Left lung (tissue), 10 donors: ENCODE measurements around the gene CRABP2. TPM values are rescaled to one million over a fixed set of nuclear protein-coding genes. Genes with fewer than 3 reads are reported as not detected.

Experiments used
- ATAC-seq: fragments of 200-7000 bp; cut with Tn5 transposase; one replicate; pipeline ENCODE4 v1.9.1; 2020; ENCODE audit warnings: moderate library complexity
- DNase-seq, 4 donors: peaks; one replicate each; pipeline ENCODE4 v3.0.0-alpha.2; 2013 to 2020
- H3K27ac ChIP-seq, 2 donors: fragments of 200-600 bp; sonication (generic) in 1 of 2; one replicate each; pipeline versions ENCODE4 v1.5.0 to v1.8.0; 2020 to 2021
- H3K27me3 ChIP-seq, 2 donors: fragments of 200-600 bp; sonication (generic) in 1 of 2; one replicate each; pipeline versions ENCODE4 v1.5.0 to v1.8.0; 2020 to 2021
- H3K36me3 ChIP-seq, 2 donors: fragments of 200-600 bp; sonication (generic) in 1 of 2; one replicate each; pipeline versions ENCODE4 v1.5.0 to v1.8.0; 2020 to 2021
- H3K4me1 ChIP-seq, 2 donors: fragments of 200-600 bp; one replicate each; pipeline ENCODE4 v1.8.0; 2021
- H3K4me3 ChIP-seq, 2 donors: fragments of 200-600 bp; sonication (generic) in 1 of 2; one replicate each; pipeline versions ENCODE4 v1.5.0 to v1.8.0; 2020 to 2021; ENCODE audit warnings: mild to moderate bottlenecking in 1 of 2
- H3K9me3 ChIP-seq, 2 donors: fragments of 200-600 bp; sonication (generic) in 1 of 2; one replicate each; pipeline versions ENCODE4 v1.5.0 to v1.8.0; 2020 to 2021
- CTCF ChIP-seq, 2 donors: fragments of 200-600 bp; sonication (generic) in 1 of 2; IDR thresholded peaks; one replicate each; pipeline versions ENCODE4 v1.5.0 to v1.8.0; 2021; ENCODE audit warnings: antibody characterized with exemption in 2 of 2
- intact Hi-C, 2 donors: fragments of 100-400 bp; cut with DNase I; formaldehyde crosslinking; loops; one replicate each; pipeline versions ENCODE4 v1.11.2 to v1.14.2; 2022
- polyA plus RNA-seq, 6 donors: library from polyadenylated mRNA; unstranded; fragments of 120-200 nt; gene quantifications; one replicate each; pipeline ENCODE4 v1.2.1, GENCODE V29; 2013; ENCODE audit not compliant: insufficient read length in 6 of 6
- total RNA-seq, 2 donors: library from RNA; stranded (reverse); fragmentation: NEBNext Ultra II Directional; extraction: Animal tissue kit (Norgen Biotek cat#: 25700); gene quantifications; one replicate each; pipeline ENCODE4 v1.2.1, GENCODE V29; 2021
- donor health status: DM: no; HTN: yes; CAD: no.
- donor health status: DM: no; HTN: no; CAD: no.

Gene CRABP2
- total and polyA plus RNA-seq, 8 donors = 2.7 to 154 (median 98.4) TPM

GRCh38 chr1:156689035-156689952 lies 16.1 kb downstream of the CRABP2 start:
- peaks cover 12 to 22% of the 10 kb centered on the region in 2 donors for H3K4me1 ChIP-seq
- H3K27me3 ChIP-seq = peaks cover 0 to 99% of the 10 kb centered on the region in 2 donors
- ATAC-seq (peak; percentile 84), DNase-seq (peak; percentile 73 to 90 (median 84))
- H3K9me3 ChIP-seq = no peaks in the 10 kb centered on the region
- TF ChIP-seq CTCF (IDR thresholded peaks at IDR 0.05) = peak; percentile 95 to 96
- intact Hi-C loops = loop anchor here in 1 of 2 donors (2.0 kb wide), 1 partner anchor 36 kb away; no protein-coding TSS in a partner anchor
- H3K36me3 ChIP-seq = no peaks in the 10 kb centered on the region
- no peak overlapping the region for H3K4me3 ChIP-seq
- H3K27ac ChIP-seq = no peak overlapping the region

- no peaks in the 10 kb centered on the region for H3K9me3 ChIP-seq
- no peaks in the 10 kb centered on the region for H3K4me1 ChIP-seq
- no peaks in the 10 kb centered on the region for H3K36me3 ChIP-seq
- H3K4me3 ChIP-seq = no peak overlapping the region
- DNase-seq (no peak), ATAC-seq (no peak)
- H3K27me3 ChIP-seq = peaks cover 0 to 97% of the 10 kb centered on the region in 2 donors
- intact Hi-C loops = no loop called here
- no peak for TF ChIP-seq CTCF (IDR thresholded peaks at IDR 0.05)
- no peak overlapping the region for H3K27ac ChIP-seq
Measured at GRCh38 chr1:156684227-156684782, 21.1 kb downstream of the CRABP2 start.

GRCh38 chr1:156682166-156682890 lies 23.1 kb downstream of the CRABP2 start:
- Histone ChIP-seq H3K27me3 (peaks cover 7 to 97% of the 10 kb centered on the region in 2 donors), H3K4me1 (peaks cover 0 to 9% of the 10 kb centered on the region in 2 donors), H3K4me3 (no peak overlapping the region), H3K27ac (no peak overlapping the region), H3K36me3 (no peaks in the 10 kb centered on the region), H3K9me3 (no peaks in the 10 kb centered on the region)
- ATAC-seq = no peak
- intact Hi-C loops = no loop called here
- DNase-seq = no peak
- no peak for TF ChIP-seq CTCF (IDR thresholded peaks at IDR 0.05)

- DNase-seq (no peak), ATAC-seq (no peak)
- Histone ChIP-seq H3K4me3 (no peak overlapping the region), H3K36me3 (no peaks in the 10 kb centered on the region), H3K9me3 (no peaks in the 10 kb centered on the region), H3K27ac (no peak overlapping the region), H3K27me3 (peaks cover 17 to 97% of the 10 kb centered on the region in 2 donors), H3K4me1 (peaks cover 0 to 18% of the 10 kb centered on the region in 2 donors)
- intact Hi-C loops = no loop called here
- TF ChIP-seq CTCF (IDR thresholded peaks at IDR 0.05) = no peak
Measured at GRCh38 chr1:156681196-156681960, 24.0 kb downstream of the CRABP2 start.
